Activated CD8-positive, alpha-beta memory T cell treated with anti-CD3 and anti-CD28 coated beads, Interleukin-2, amount 10 ng/mL, durations not matched to agents 7 days and 5 days (primary cell): ENCODE results near the gene SRRM2. TPM values are rescaled to one million over a fixed set of nuclear protein-coding genes. Genes with fewer than 3 reads are reported as not detected.

Source experiments
- ATAC-seq: fragments of 150-1000 bp; cut with Tn5 transposase; one replicate; pipeline ENCODE4 v1.10.0; 2021; ENCODE audit warnings: moderate library complexity
- CTCF ChIA-PET: fragments of 350-600 bp; sonication (Branson Sonifier 250); formaldehyde crosslinking; loops from one replicate; lab custom pipeline; 2021; ENCODE audit warnings: antibody characterized with exemption; lab: Charles Lee
- DNase-seq: peaks from one replicate; pipeline ENCODE4 v3.0.0-alpha.2; 2020
- H3K27ac Mint-ChIP-seq: one replicate; pipeline ENCODE4 v1.8.0; 2021; ENCODE audit warnings: mild to moderate bottlenecking, mixed read lengths
- H3K27me3 Mint-ChIP-seq: one replicate; pipeline ENCODE4 v1.8.0; 2021; ENCODE audit warnings: mixed read lengths
- H3K36me3 Mint-ChIP-seq: one replicate; pipeline ENCODE4 v1.8.0; 2021; ENCODE audit warnings: mild to moderate bottlenecking, mixed read lengths
- H3K4me1 Mint-ChIP-seq: one replicate; pipeline ENCODE4 v1.8.0; 2021; ENCODE audit warnings: mixed read lengths
- H3K4me3 Mint-ChIP-seq: one replicate; pipeline ENCODE4 v1.8.0; 2021; ENCODE audit warnings: mild to moderate bottlenecking, moderate library complexity, mixed read lengths
- H3K9me3 Mint-ChIP-seq: one replicate; pipeline ENCODE4 v1.8.0; 2022; ENCODE audit warnings: low read depth, mixed read lengths
- total RNA-seq, 2 experiments: library from RNA; stranded (reverse); gene quantifications; one replicate each; pipeline ENCODE4 v1.2.3, GENCODE V29; 2021

SRRM2 gene
- total RNA-seq, 2 experiments from 2014 or later = 631 to 651 TPM

DNA sequence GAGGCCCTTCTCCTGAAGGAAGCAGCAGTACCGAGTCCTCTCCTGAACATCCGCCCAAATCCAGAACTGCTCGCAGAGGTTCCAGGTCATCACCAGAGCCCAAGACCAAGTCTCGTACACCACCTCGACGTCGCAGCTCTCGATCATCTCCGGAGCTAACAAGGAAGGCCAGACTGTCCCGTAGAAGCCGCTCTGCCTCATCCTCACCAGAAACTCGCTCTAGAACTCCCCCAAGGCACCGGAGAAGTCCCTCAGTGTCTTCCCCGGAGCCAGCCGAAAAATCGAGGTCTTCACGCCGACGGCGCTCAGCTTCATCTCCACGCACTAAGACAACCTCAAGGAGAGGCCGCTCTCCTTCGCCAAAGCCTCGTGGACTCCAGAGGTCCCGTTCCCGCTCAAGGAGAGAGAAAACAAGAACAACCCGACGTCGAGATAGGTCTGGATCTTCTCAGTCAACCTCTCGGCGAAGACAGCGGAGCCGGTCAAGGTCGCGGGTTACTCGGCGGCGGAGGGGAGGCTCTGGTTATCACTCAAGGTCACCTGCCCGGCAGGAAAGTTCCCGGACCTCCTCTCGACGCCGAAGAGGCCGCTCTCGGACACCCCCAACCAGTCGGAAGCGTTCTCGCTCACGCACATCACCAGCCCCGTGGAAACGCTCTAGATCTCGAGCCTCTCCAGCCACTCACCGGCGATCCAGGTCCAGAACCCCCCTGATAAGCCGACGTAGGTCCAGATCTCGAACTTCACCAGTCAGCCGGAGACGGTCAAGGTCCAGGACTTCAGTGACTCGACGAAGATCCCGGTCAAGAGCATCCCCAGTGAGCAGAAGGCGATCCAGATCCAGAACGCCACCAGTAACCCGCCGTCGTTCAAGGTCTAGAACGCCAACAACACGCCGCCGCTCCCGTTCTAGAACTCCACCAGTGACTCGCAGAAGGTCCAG is 13.3 kb downstream of the SRRM2 start:
- Mint-ChIP-seq H3K9me3 (no peaks in the 10 kb centered on the region), H3K4me1 (peaks cover 12% of the 10 kb centered on the region), H3K27me3 (no peaks in the 10 kb centered on the region), H3K4me3 (no peak overlapping the region), H3K27ac (no peak overlapping the region), H3K36me3 (peaks cover 85% of the 10 kb centered on the region)
- CTCF ChIA-PET = no interaction called here
- ATAC-seq (no peak), DNase-seq (no peak)

DNA sequence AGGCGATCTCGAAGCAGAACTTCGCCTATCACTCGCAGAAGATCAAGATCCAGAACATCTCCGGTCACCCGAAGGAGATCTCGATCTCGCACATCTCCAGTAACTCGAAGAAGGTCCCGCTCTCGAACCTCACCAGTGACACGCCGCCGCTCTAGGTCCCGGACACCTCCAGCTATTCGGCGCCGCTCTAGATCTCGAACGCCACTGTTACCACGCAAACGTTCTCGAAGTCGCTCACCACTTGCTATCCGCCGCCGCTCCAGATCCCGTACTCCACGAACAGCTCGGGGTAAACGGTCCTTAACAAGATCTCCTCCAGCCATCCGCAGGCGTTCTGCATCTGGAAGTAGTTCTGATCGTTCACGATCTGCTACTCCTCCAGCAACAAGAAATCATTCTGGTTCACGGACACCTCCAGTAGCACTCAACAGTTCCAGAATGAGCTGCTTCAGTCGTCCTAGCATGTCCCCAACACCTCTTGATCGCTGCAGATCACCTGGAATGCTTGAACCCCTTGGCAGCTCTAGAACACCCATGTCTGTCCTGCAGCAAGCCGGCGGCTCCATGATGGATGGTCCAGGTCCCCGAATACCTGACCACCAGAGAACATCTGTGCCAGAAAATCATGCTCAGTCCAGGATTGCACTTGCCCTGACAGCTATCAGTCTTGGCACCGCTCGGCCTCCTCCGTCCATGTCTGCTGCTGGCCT is 14.1 kb downstream of the SRRM2 start:
- CTCF ChIA-PET = no interaction called here
- no peaks in the 10 kb centered on the region for H3K27me3 Mint-ChIP-seq
- DNase-seq (no peak), ATAC-seq (no peak)
- no peaks in the 10 kb centered on the region for H3K9me3 Mint-ChIP-seq
- H3K4me1 Mint-ChIP-seq = peaks cover 12% of the 10 kb centered on the region
- H3K36me3 Mint-ChIP-seq = peaks cover 83% of the 10 kb centered on the region
- no peak overlapping the region for H3K27ac Mint-ChIP-seq
- H3K4me3 Mint-ChIP-seq = no peak overlapping the region

- DNase-seq (no peak), ATAC-seq (no peak)
- Mint-ChIP-seq H3K36me3 (peaks cover 78% of the 10 kb centered on the region), H3K27me3 (no peaks in the 10 kb centered on the region), H3K27ac (no peak overlapping the region), H3K9me3 (no peaks in the 10 kb centered on the region), H3K4me3 (no peak overlapping the region), H3K4me1 (peaks cover 12% of the 10 kb centered on the region)
- CTCF ChIA-PET = interaction anchor here (2.3 kb wide), 1 partner anchor 14 kb away, joined by 8 read pairs; no protein-coding TSS in a partner anchor
These were observed 14.8 kb downstream of the SRRM2 start for GRCh38 chr16:2767140-2767731.

DNA sequence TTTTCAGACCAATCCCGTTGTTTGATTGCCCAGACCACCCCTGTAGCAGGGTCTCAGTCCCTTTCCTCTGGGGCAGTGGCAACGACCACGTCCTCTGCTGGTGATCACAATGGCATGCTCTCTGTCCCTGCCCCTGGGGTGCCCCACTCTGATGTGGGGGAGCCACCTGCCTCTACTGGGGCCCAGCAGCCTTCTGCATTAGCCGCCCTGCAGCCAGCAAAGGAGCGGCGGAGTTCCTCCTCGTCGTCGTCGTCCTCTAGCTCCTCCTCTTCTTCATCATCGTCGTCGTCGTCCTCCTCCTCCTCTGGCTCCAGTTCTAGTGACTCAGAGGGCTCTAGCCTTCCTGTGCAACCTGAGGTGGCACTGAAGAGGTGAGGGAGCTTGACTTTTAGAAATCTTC is 15.5 kb downstream of the SRRM2 start:
- Mint-ChIP-seq H3K27ac (no peak overlapping the region), H3K9me3 (no peaks in the 10 kb centered on the region), H3K4me1 (peaks cover 12% of the 10 kb centered on the region), H3K36me3 (peaks cover 76% of the 10 kb centered on the region), H3K27me3 (no peaks in the 10 kb centered on the region), H3K4me3 (no peak overlapping the region)
- CTCF ChIA-PET = interaction anchor here (2.3 kb wide), 1 partner anchor 14 kb away, joined by 8 read pairs; no protein-coding TSS in a partner anchor
- ATAC-seq (no peak), DNase-seq (no peak)

- CTCF ChIA-PET = interaction anchor here (2.3 kb wide), 1 partner anchor 15 kb away, joined by 8 read pairs; no protein-coding TSS in a partner anchor
- H3K4me3 Mint-ChIP-seq = no peak overlapping the region
- H3K27me3 Mint-ChIP-seq = no peaks in the 10 kb centered on the region
- peaks cover 12% of the 10 kb centered on the region for H3K4me1 Mint-ChIP-seq
- peaks cover 70% of the 10 kb centered on the region for H3K36me3 Mint-ChIP-seq
- no peak overlapping the region for H3K27ac Mint-ChIP-seq
- no peak for DNase-seq
- no peak for ATAC-seq
- no peaks in the 10 kb centered on the region for H3K9me3 Mint-ChIP-seq
These were observed 16.1 kb downstream of the SRRM2 start for GRCh38 chr16:2768403-2769089.

GRCh38 chr16:2769100-2769529 is 16.7 kb downstream of the SRRM2 start:
- CTCF ChIA-PET = interaction anchor here (2.3 kb wide), 1 partner anchor 16 kb away, joined by 8 read pairs; no protein-coding TSS in a partner anchor
- H3K27ac Mint-ChIP-seq = no peak overlapping the region

DNA sequence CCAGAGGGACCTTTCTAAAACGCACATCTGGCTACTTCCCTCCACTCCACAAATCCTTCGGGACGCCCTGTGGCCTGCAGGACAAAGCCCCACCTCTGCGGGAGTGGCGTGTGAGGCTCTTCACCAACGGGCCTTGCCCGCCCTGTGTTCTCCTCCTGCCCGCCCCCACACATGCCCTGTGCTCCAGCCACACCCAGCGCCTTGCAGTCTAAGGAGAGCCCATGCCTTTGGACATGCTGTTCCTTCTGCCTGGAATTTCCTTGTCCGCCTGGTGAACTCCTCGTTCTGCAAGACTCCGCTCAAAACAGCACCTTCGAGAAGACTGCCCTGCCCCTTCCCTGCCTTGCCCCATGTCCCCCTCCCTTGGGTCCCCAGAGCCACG is 17.2 kb downstream of the SRRM2 start:
- Mint-ChIP-seq H3K27me3 (no peaks in the 10 kb centered on the region), H3K4me3 (no peak overlapping the region), H3K9me3 (no peaks in the 10 kb centered on the region), H3K27ac (no peak overlapping the region), H3K36me3 (peaks cover 60% of the 10 kb centered on the region), H3K4me1 (peaks cover 12% of the 10 kb centered on the region)
- CTCF ChIA-PET = interaction anchor here (2.3 kb wide), 1 partner anchor 16 kb away, joined by 8 read pairs; no protein-coding TSS in a partner anchor
- DNase-seq (no peak), ATAC-seq (no peak)

More at GRCh38 chr16:2769100-2769529, 16.7 kb downstream of the SRRM2 start:
- Mint-ChIP-seq H3K4me1 (peaks cover 12% of the 10 kb centered on the region), H3K4me3 (no peak overlapping the region), H3K9me3 (no peaks in the 10 kb centered on the region), H3K36me3 (peaks cover 65% of the 10 kb centered on the region), H3K27me3 (no peaks in the 10 kb centered on the region)
- DNase-seq = no peak
- no peak for ATAC-seq

GRCh38 chr16:2770057-2770951 is 17.9 kb downstream of the SRRM2 start:
- CTCF ChIA-PET = no interaction called here
- peaks cover 16% of the 10 kb centered on the region for H3K4me1 Mint-ChIP-seq
- H3K27ac Mint-ChIP-seq = peak overlapping the region; percentile 43
- DNase-seq (no peak), ATAC-seq (peak; percentile 22)
- no peaks in the 10 kb centered on the region for H3K27me3 Mint-ChIP-seq
- H3K36me3 Mint-ChIP-seq = peaks cover 54% of the 10 kb centered on the region
- no peaks in the 10 kb centered on the region for H3K9me3 Mint-ChIP-seq
- no peak overlapping the region for H3K4me3 Mint-ChIP-seq

GRCh38 chr16:2771496-2772402 is 19.3 kb downstream of the SRRM2 start:
- H3K36me3 Mint-ChIP-seq = peaks cover 39% of the 10 kb centered on the region
- DNase-seq = no peak
- H3K9me3 Mint-ChIP-seq = no peaks in the 10 kb centered on the region
- CTCF ChIA-PET = no interaction called here
- H3K27ac Mint-ChIP-seq = no peak overlapping the region
- H3K4me3 Mint-ChIP-seq = no peak overlapping the region
- ATAC-seq = no peak
- H3K27me3 Mint-ChIP-seq = no peaks in the 10 kb centered on the region
- peaks cover 27% of the 10 kb centered on the region for H3K4me1 Mint-ChIP-seq

GRCh38 chr16:2773188-2773968 is 20.9 kb downstream of the SRRM2 start:
- Mint-ChIP-seq H3K27ac (no peak overlapping the region), H3K4me3 (no peak overlapping the region), H3K27me3 (no peaks in the 10 kb centered on the region), H3K36me3 (peaks cover 32% of the 10 kb centered on the region), H3K4me1 (peaks cover 31% of the 10 kb centered on the region), H3K9me3 (no peaks in the 10 kb centered on the region)
- ATAC-seq = no peak
- CTCF ChIA-PET = interaction anchor here (1.6 to 1.9 kb wide), 2 partner anchors 18 to 95 kb away, joined by 3 to 5 read pairs; no protein-coding TSS in a partner anchor
- no peak for DNase-seq
